ENCODE data around the gene RWDD3. TPM values are rescaled to one million over a fixed set of nuclear protein-coding genes. Genes with fewer than 3 reads are reported as not detected.

The RWDD3 gene
- total RNA-seq, 1 donor from 2014 or later: 18.7 TPM

- DNase-seq (ENCODE audit: low read depth): no peak
Measured at GRCh38 chr1:95281781-95282517, 47.9 kb downstream of the RWDD3 start.

GRCh38 chr1:95282518-95282895 lies 48.5 kb downstream of the RWDD3 start:
- DNase-seq (ENCODE audit: low read depth): no peak

- DNase-seq (ENCODE audit: low read depth): no peak
Measured at GRCh38 chr1:95284420-95284819, 50.4 kb downstream of the RWDD3 start.

- DNase-seq (ENCODE audit: low read depth): no peak
Measured at GRCh38 chr1:95286479-95286878, 52.5 kb downstream of the RWDD3 start.

GRCh38 chr1:95287081-95287480 lies 53.1 kb downstream of the RWDD3 start:
- no peak for DNase-seq (ENCODE audit: low read depth)

GRCh38 chr1:95287825-95288224 lies 53.8 kb downstream of the RWDD3 start:
- peak; percentile 6 for DNase-seq (ENCODE audit: low read depth)

Other genes starting within 250 kb of the RWDD3 start
- 1.5 and 1.7 TPM in 2 replicates for gene ALG14, start 161.3 kb upstream of the RWDD3 start, total RNA-seq
- gene TLCD4, start 116.9 kb upstream of the RWDD3 start, total RNA-seq: 9.5 and 16.7 TPM in 2 replicates